Lower leg skin (tissue), 4 donors: ENCODE data around the gene TRAPPC5. TPM values are rescaled to one million over a fixed set of nuclear protein-coding genes. Genes with fewer than 3 reads are reported as not detected.

Experiments used
- DNase-seq, 2 donors: peaks; one replicate each; pipeline ENCODE4 v3.0.0-alpha.2; 2019; ENCODE audit warnings: low spot score in 2 of 2
- H3K4me3 ChIP-seq: fragments of 200-600 bp; sonication (generic); 2 replicates; pipeline ENCODE4 v1.5.1; 2017; ENCODE audit warnings: mild to moderate bottlenecking, low read depth; ENCODE audit not compliant: poor library complexity, severe bottlenecking
- CTCF ChIP-seq, 3 donors: fragments of 450-650 bp; IDR thresholded peaks; one replicate each; pipeline ENCODE4 v1.5.1; 2016; ENCODE audit warnings: antibody characterized with exemption in 3 of 3, mild to moderate bottlenecking in 3 of 3, moderate library complexity in 2 of 3
- POLR2A ChIP-seq, 2 donors: fragments of 450-650 bp; IDR thresholded peaks; one replicate each; pipeline ENCODE4 v1.6.1; 2016 to 2017; ENCODE audit warnings: antibody characterized with exemption in 2 of 2, mild to moderate bottlenecking in 1 of 2, moderate library complexity in 1 of 2
- WGBS, 2 donors: methylation state at CpG; one replicate each; pipeline ENCODE4 v1.1.5; 2018; 5-methylcytosine and 5-hydroxymethylcytosine counted together
- intact Hi-C: fragments of 100-400 bp; cut with DNase I; formaldehyde crosslinking; loops from one replicate; pipeline ENCODE4 v1.15.0; 2023; ENCODE audit warnings: low total_unique reads
- total RNA-seq, 4 donors: library from RNA; depleted of rRNA; stranded (reverse); fragments of >200 nt; gene quantifications; one replicate each; pipeline ENCODE4 v1.1.0, GENCODE V29; 2016

TRAPPC5 gene
- total RNA-seq, 4 donors from 2014 or later, result 115 to 197 (median 143) TPM

GRCh38 chr19:7681340-7682174, 924 bp downstream of the TRAPPC5 start:
- peak; percentile 80 to 95 for DNase-seq
- 3 to 5% methylated on average over 42 to 43 of the region's 43 CpGs for WGBS, 2 donors
- TF ChIP-seq POLR2A (IDR thresholded peaks at IDR 0.05) (no peak), CTCF (IDR thresholded peaks at IDR 0.05) (no peak)
- intact Hi-C loops, result loop anchor here (2.0 to 10.0 kb wide), 2 partner anchors 113 to 327 kb away; no protein-coding TSS in a partner anchor
- peak overlapping the region; percentile 95 for H3K4me3 ChIP-seq

- WGBS, 2 donors, result 84 to 86% methylated on average over 67 to 74 of the region's 74 CpGs
- no peak overlapping the region for H3K4me3 ChIP-seq
- DNase-seq, result no peak
- TF ChIP-seq POLR2A (IDR thresholded peaks at IDR 0.05), result no peak
- no peak for TF ChIP-seq CTCF (IDR thresholded peaks at IDR 0.05)
- intact Hi-C loops, result loop anchor here (10.0 kb wide), 1 partner anchor 328 kb away; no protein-coding TSS in a partner anchor
These were observed 1.7 kb downstream of the TRAPPC5 start for GRCh38 chr19:7682175-7682855.

GRCh38 chr19:7685546-7686445, 5.2 kb downstream of the TRAPPC5 start:
- TF ChIP-seq CTCF (IDR thresholded peaks at IDR 0.05) (no peak), POLR2A (IDR thresholded peaks at IDR 0.05) (no peak)
- no peak overlapping the region for H3K4me3 ChIP-seq
- 45% methylated on average over 18 to 19 of the region's 19 CpGs for WGBS, 2 donors
- intact Hi-C loops, result loop anchor here (10.0 kb wide), 1 partner anchor 331 kb away; no protein-coding TSS in a partner anchor
- DNase-seq, result no peak

- intact Hi-C loops, result loop anchor here (10.0 kb wide), 1 partner anchor 332 kb away; no protein-coding TSS in a partner anchor
- no peak for DNase-seq
- TF ChIP-seq CTCF (IDR thresholded peaks at IDR 0.05) (no peak), POLR2A (IDR thresholded peaks at IDR 0.05) (no peak)
- H3K4me3 ChIP-seq, result no peak overlapping the region
- WGBS, 2 donors, result 81 to 83% methylated on average over 9 to 12 of the region's 12 CpGs
These were observed 6.5 kb downstream of the TRAPPC5 start for GRCh38 chr19:7687177-7687576.

- H3K4me3 ChIP-seq, result no peak overlapping the region
- intact Hi-C loops, result loop anchor here (10.0 kb wide), 1 partner anchor 334 kb away; no protein-coding TSS in a partner anchor
- no peak for DNase-seq
- no peak for TF ChIP-seq POLR2A (IDR thresholded peaks at IDR 0.05)
- TF ChIP-seq CTCF (IDR thresholded peaks at IDR 0.05), result no peak
- WGBS, 2 donors, result 35 to 50% methylated on average over 18 to 23 of the region's 23 CpGs
These were observed 8.5 kb downstream of the TRAPPC5 start for GRCh38 chr19:7689165-7689564.
